Measurements from ENCODE around the gene ZNF662.

The ZNF662 gene

DNA sequence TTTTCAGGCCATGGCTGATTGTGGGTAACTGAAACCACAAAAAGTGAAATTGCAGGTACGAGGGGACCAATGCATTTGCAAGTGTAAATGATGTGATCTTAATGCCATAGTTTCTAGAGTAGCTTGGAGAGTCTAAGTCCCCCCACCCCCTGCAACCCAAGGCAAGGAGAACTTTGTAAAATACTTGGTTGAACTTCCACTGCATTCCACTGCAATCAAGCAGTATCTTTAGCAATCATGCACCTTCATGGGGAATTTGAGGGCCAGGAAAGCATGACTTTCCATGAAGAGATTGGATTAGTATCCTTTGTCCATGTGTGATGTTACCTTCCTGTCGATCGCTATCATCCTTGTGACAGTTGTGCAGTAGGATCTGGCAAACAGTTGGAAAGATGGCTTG lies 18.9 kb upstream of the ZNF662 start:
- no peak for DNase-seq (ENCODE audit: low spot score)

DNA sequence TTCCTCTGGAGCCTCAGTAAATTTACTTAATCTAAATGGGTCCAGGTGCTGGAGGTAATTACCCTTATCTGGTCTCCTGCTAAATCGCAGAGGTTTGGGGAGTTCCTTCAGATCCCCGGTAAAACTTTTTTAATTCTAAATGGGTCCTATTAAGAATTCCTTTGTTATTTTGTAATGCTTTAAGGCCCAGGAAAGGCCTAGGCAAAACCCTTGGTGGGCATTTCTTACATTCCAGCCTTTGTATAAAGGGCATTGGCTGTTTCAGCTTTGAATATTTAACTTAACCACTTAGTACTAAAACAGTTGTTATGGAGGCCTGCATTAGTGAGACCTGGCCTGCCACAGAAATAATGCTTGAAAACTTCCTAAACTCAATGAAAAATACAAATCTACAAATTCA lies 14.9 kb upstream of the ZNF662 start:
- DNase-seq (ENCODE audit: low spot score): no peak

DNA sequence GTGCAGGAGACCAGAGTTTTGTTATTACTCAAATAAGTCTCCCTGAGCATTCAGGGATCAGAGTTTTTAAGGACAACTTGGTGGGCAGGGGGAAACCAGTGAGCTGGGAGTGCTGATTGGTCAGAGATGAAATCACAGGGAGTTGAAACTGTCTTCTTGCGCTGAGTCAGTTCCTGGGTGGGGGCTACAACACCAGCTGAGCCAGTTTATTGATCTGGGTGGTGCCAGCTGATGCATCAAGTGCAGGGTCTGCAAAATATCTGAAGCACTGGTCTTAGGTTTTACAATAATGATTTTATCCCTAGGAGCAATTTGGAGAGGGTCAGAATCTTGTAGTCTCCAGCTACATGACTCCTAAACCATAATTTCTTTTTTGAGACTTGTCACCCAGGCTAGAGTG lies 13.8 kb upstream of the ZNF662 start:
- DNase-seq (ENCODE audit: low spot score): no peak

DNA sequence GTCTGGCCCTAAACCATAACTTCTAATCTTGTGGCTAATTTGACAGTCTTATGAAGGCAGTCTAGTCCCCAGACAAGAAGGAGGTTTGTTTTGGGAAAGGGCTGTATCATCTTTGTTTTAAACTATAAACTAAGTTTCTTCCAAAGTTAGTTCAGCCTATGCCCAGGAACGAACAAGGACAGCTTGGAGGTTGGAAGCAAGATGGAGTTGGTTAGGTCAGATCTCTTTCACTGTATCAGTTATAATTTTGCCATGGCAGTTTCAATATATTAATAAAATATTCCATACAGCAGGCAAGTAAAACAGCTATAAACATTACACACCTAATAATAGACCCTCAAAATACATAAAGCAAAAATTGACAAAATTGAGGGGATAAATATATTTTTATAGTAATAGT lies 13.1 kb upstream of the ZNF662 start:
- DNase-seq (ENCODE audit: low spot score): no peak

DNA sequence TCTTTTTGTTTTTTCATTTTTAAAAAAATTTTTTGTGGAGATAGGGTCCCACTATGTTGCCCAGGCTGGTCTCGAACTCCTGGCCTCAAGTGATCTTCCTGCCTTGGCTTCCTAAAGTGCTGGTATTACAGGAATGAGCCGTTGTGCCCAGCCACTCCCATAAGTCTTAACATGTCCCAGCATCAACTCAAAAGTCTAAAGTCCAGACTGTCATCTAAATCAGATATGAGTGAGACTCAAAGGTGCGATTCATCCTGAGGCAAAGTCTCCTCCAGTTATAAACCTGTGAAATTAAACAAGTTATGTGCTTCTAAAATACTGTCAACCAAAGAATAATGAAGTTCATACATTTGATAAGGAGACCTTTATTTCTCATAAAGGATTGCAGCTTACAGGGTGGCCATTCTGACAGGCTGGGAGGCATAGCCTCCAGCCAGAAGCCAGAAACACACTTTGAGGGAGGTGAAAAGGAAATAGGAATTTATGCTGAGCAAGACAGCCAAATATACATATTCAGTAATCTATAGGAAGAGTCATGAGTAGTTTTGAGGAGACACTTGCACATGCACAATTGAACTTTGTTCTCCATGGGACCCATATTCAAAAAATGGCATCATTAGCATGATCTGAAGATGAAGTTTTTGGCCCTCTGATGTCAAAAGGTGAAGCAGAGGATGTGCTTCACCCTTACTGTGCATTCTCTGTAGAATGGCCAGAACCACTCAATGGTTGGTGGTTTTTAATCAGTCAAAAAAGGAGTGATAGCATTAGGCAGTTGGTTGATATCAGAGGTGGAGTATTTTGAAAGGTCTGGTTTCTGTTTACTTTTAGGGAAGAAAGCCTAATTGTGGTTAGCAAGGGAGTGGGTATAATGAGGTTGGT lies 11.0 kb upstream of the ZNF662 start:
- no peak for DNase-seq (ENCODE audit: low spot score)

DNA sequence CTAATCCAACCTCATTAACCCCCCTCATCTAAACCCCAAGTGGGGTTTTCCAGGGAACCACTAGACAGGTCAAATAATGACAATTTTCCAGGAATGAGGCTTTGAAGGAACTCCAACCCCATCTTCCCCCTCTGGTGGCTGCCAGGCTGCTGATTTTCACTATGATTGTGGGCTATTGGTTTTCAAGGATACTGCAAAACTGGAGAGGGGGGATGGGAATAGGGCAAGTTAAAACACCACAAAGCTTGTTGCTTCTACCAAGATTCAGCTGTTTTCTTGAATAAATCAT lies 10.4 kb upstream of the ZNF662 start:
- no peak for DNase-seq (ENCODE audit: low spot score)

DNA sequence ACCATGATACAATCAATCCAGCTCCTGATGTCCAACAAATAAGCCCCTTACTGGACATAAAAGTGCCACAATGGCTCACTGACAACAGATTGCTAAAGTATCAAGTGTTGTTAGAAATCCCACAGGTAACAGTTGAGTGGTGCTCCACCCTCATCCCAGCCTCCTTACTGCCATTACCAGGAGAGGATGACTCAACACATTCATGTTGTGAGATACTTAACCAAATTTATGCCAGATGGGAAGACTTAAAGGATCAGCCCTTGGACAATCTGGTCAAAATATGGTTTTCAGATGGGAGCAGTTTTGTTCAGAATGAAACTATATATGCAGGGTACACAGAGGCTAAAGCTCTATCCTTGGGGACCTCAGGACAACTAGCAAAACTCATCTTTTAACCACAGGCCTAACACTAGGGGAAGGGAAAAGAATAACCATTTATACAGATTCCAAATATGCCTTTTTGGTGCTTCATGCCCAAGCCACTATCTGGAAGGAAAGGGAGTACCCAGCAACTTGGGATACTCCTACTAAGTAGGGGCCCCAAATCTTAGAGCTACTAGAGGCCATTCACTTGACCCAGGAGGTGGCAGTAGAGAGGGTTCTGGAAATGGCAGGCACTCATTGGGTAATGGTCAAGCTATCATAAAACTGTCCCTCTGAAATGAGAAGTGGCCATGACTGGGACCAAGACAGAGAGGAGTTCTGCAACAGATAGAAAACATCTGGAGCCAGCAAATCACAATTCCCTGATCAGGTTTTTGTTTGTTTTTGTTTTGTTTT lies 6.9 kb upstream of the ZNF662 start:
- DNase-seq (ENCODE audit: low spot score): no peak

DNA sequence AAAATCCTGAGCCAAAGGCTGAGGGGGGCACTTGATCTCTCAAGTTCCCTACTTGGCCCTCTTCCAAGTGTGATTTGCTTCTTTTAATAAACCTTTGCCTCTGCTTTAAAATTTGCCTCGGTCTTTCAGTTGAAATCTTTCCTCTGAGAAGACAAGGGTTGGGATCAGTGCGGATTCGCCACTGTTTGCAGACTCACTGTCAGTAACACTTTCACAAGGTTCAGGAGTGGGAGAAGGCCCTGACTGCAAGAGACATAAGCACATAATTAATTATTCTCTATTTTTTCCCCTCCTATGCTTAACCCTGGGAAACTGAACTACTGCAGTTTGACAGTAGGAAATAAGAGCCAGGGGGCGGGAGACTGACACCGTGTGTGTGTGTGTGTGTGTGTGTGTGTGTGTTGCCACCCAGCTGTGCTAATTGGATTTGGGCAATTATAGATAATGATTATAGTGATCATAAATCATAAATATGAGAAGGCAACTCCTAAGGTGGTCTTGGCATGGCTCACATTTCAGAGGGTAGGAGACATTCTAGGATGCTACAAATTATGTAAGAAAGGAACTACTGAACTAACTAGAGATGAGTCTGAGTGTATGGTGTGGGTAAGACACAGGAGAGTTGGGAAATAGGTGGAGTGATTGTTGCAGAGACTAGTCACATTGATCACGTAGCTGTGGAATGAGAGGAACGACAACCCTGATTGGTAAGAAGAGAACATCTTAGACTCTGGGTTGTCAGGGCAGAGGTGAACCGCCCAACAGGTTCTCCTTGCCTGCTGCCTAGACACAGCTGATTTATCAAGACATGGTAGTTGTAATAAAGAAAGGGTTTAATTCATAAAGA lies 5.5 kb upstream of the ZNF662 start:
- no peak for DNase-seq (ENCODE audit: low spot score)

DNA sequence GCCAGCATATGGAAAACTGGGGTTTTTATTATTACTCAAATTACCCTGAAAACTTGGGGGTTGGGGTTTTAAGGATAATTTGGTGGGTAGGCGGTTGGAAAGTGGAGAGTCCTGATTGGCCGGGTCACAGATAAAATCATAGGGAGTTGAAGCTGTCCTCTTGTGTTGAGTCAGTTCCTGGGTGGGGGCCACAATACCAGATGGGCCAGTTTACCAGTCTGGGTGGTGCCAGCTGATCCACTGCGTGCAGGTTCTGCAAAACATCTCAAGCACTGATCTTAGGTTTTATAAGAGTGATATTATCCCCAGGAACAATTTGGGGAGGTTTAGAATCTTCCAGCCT lies 4.9 kb upstream of the ZNF662 start:
- DNase-seq (ENCODE audit: low spot score): no peak

DNA sequence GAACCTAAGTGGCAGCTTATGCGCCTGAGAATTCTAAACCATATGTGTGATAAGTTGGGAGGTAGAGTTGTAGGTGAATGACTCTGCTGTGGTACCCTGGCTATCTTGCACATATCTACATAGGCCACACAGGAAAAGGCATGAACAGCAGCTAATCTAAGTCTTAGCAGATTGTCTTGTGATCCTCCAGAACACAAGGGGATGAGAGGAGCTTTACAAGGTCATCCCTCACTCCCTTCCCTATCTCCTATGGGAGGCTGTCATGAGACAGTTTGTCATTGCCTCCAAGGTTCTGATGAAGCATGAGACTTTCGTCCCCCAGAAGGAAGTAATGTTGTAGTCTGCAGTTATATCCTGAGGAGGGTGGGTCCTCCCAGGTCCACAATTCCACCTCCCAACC lies 3.7 kb upstream of the ZNF662 start:
- no peak for DNase-seq (ENCODE audit: low spot score)

DNA sequence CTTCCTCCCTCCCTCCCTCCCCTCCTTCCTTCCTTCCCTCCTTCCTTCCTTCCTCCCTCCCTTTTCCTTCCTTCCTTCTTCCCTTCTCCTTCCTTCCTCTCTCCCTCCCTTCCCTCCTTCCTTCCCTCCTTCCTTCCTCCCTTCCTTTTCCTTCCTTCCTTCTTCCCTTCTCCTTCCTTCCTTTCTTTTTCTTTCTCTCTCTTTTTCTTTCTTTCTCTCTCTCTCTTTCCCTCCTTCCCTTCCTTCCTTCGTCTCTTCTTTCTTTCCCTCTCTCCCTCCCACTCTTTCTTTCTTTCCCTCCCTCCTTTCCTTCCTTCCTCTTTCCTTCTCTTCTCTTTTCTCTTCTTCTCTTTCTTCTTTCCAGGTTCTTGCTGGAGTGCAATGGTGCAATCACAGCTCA lies 1.9 kb upstream of the ZNF662 start:
- no peak for DNase-seq (ENCODE audit: low spot score)

DNA sequence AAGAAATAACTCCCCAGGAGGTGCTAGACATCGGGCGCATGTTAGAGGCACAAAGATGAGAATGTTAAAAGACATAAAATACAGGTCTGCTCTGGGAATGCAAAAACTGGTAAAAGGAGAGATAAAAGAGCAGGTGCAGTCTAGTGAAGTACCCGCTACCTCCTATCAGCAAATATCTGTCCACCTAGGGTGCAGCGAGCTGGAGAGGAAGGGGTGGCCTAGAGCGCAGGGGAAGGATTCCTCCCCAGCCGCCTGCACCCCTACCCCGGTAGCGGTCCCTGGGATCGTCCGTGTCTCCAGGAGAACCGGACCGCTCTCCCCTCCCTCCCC lies 237 bp upstream of the ZNF662 start:
- no peak for DNase-seq (ENCODE audit: low spot score)

DNA sequence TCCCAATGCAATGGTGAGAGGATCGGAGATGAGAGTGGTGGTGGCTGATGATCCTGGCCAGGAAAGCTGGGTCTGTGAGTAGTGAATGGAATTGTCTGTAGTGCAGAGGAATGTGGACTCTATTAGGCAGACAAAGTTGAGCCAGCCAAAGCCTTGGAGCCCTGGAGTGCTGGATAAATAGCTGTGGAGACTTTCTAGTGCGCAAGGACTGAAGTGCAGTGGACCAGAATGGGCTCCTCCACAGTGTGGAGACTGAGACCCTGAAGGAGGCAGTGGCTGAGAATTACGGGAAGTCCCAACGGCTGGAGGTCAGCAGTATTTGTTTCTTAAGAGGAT lies 874 bp downstream of the ZNF662 start:
- DNase-seq (ENCODE audit: low spot score): no peak

DNA sequence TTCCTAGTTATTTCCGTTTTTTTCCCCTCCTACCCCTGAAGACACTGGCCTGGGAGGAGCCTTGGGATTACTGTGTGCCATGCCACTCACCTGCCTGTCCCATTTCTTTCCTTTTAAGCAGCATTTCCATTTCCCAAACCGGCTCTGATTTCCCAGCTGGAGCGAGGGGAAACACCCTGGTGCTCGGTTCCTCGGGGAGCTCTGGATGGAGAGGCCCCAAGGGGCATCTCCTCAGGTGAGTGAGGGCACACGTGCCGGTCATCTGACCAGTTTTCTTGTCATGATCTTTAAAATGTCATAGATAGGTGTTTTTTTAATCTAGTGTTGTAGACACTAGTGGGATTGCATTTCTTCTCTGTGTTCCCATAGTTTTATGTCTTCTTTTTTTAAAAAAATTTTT lies 2.7 kb downstream of the ZNF662 start:
- DNase-seq (ENCODE audit: low spot score): no peak

DNA sequence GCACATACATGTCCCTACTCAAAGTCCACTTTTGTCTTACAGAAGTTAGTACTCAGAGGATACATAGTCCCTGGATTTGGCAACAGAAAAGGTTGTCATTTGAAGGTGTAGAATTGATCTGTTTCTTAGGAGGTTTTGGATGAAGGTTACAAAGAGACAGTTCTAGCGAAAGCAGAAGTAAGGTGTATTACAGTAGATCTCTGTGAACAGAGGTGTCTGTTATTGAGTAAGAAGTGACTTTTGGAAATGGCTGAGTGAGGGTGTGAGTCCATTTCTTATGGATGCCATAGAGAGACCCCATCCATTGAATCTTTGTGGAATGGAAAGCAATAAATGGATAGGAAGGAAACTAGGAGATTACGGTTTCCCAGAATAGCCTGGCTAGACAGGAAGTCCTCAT lies 5.6 kb downstream of the ZNF662 start:
- no peak for DNase-seq (ENCODE audit: low spot score)

DNA sequence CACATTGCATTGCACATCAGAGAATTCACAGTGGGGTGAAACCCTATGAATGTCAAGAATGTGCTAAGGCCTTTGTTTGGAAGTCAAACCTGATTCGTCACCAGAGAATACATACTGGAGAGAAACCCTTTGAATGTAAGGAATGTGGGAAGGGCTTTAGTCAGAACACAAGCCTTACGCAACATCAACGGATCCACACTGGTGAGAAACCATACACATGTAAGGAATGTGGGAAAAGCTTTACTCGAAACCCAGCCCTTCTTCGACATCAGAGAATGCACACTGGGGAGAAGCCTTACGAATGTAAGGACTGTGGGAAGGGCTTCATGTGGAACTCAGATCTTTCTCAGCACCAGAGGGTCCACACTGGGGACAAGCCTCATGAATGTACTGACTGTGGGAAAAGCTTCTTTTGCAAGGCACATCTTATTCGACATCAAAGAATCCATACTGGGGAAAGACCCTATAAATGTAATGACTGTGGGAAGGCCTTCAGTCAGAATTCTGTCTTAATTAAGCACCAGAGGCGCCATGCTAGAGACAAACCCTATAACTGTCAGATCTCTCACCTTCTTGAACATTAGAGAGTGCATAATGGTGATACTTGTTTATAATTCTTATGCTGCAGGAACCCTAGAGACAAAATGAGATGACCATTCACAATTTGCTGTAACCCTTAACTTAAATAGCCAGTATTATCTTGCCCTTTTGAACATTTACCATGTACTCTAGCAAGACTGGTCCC lies 9.0 kb downstream of the ZNF662 start:
- no peak for DNase-seq (ENCODE audit: low spot score)

DNA sequence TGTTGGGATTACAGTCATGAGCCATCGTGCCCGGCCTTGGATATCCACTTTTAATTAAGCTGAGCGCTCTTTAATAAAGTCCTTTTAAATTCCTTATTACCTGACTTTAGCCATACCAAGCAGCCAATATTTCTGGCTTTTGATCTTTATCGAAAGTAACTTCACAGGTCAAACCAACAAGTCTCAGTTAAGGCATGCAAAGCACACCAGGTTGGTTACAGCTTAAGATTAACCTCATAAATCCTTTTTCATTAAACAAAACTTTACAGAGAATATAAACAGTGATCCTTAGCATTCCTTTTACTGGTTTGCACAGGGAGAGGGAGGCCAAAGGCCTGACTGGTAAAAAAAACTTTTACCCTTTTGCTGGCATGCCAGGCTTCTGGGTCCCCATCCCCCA lies 17.7 kb downstream of the ZNF662 start:
- DNase-seq (ENCODE audit: low spot score): no peak

DNA sequence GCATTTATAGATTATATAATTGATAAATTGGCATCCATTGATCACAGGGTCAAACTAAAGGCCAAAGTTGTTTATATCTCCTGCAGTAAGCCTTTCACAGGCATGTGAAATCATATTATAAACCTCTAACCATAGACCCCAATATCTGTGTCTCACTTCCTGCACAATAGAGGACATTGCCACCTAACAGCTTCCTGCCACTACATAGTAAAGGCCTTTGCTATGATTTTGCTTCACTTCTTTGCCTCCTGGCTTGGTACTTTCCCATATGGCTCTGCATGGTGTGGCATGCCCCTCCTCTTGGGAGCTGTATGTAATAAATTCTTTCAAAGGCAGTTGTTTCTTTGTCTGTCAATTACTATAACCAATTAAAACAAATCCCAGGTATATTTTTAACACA lies 20.4 kb downstream of the ZNF662 start:
- no peak for DNase-seq (ENCODE audit: low spot score)

DNA sequence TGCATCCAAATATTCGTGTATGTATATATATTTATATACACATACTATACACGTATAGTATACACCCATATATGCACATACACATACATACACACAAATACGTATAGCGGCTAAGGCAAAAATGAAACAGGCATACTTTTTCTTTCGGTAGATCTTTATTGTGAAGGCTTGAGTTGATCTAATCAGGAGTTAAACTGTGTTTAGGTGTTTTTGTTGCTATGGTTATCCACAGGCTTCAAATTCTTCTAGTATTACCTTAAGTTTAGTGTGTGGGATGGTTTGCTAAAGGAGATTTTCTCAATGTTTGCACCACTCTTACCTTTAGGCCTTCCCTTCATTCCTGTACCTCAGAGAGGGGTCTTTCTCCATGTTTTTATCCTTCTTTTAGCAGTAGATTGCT lies 28.2 kb downstream of the ZNF662 start:
- DNase-seq (ENCODE audit: low spot score): no peak

DNA sequence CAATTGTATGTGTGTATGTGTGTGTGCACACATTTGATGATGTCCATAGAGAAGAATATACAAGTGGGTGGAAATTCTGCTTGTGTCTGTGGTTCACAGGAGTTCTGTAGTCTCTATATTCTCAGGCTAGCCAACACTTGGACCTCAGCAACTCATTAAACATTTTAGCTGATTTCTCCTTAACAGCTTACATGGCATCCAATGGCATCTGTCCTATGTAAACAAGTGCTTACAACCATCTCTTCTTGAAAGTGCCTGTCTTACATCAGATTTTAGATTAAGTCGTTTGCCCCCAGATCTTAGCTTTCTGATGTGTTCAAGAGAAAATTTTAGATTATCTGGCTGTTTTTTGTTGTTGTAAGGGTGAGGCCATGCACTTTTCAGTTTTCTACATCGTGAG lies 29.0 kb downstream of the ZNF662 start:
- DNase-seq (ENCODE audit: low spot score): no peak

DNA sequence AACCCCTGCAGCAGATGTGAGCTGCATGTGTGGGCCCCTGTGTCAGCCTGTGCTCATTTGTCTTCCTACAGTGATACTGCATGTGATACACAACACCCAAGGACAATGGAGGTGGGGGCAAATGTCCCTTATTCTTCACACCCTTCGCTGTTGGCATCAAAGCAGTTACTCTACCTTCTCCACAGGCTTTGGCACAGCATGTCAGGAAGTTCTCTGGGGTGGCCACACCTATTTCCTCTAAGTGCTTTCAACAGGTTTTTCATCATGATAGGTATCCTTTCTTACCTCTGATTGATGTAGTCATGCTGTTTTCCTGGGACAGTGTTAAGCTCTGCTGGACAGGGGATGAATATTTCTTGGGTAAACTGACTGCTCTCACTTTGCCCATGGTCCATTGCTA lies 29.5 kb downstream of the ZNF662 start:
- no peak for DNase-seq (ENCODE audit: low spot score)

DNA sequence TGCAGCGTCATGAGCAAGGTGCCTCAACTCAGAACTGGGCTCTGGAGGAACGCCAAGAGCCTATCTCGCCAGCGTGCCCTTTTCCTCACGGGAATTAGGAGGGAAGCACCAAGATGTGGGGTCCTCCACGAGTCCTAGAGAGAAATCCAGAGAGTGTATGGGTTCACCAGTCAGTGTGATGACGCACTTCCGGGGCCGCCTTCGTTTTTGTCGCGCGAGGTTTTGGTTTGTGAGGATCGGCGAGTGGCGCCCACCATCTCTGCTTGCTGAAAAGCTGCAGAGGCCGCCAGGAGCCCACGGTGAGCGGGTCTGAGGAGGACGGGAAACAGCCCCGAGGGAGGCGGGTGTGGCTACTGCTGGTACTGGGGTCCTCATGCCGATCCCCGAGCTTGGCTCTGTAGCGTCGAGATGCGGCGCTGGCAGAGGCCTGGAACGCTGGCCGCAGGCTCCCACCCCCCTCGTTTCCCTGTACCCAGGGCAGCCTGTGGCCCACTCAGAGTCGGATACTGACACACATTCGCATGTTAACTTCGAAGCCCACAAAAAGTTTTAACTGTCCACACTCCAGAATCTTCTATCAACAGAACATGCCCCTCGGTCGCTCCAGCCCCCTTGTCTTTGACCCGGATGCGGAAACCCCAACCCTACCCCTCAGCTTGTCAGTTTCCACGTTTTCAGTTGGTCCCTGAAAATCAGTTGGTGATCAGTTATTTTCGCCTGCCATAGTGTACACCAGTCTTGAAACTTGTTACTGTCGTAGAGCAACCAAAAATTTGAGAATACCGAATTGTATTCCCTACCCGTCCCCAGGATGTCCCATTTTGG lies 30.4 kb downstream of the ZNF662 start:
- no peak for DNase-seq (ENCODE audit: low spot score)
